ENCODE measurements around the gene CRYBB1.

The CRYBB1 gene

GRCh38 chr22:26602127-26602526 is 15.7 kb downstream of the CRYBB1 start:
- DNase-seq, result no peak

GRCh38 chr22:26601726-26602125 is 16.1 kb downstream of the CRYBB1 start:
- no peak for DNase-seq

GRCh38 chr22:26599505-26599904 is 18.3 kb downstream of the CRYBB1 start:
- DNase-seq, result no peak

- no peak for DNase-seq
These were observed 20.3 kb downstream of the CRYBB1 start for GRCh38 chr22:26597480-26597879.

- no peak for DNase-seq
These were observed 20.8 kb downstream of the CRYBB1 start for GRCh38 chr22:26597026-26597425.

- no peak for DNase-seq
These were observed 24.1 kb downstream of the CRYBB1 start for GRCh38 chr22:26593763-26594162.

GRCh38 chr22:26592421-26592891 is 25.4 kb downstream of the CRYBB1 start:
- DNase-seq, result no peak

- peak; percentile 61 to 63 for DNase-seq
These were observed 27.7 kb downstream of the CRYBB1 start, which contains the start of gene TPST2 for GRCh38 chr22:26589845-26590736. Gene TPST2, minus strand, starts transcription at chr22:26590132. Its CDS starts 48,502 bp downstream, at chr22:26541630.

GRCh38 chr22:26589367-26589844 is 28.4 kb downstream of the CRYBB1 start:
- no peak for DNase-seq

GRCh38 chr22:26588729-26589366 is 29.0 kb downstream of the CRYBB1 start:
- DNase-seq, result no peak

- no peak for DNase-seq
These were observed 29.7 kb downstream of the CRYBB1 start for GRCh38 chr22:26587991-26588613.

- no peak for DNase-seq
These were observed 31.1 kb downstream of the CRYBB1 start for GRCh38 chr22:26586556-26587325.

GRCh38 chr22:26585104-26585790 is 32.6 kb downstream of the CRYBB1 start:
- DNase-seq, result no peak

GRCh38 chr22:26584010-26584409 is 33.8 kb downstream of the CRYBB1 start:
- DNase-seq, result no peak

- no peak for DNase-seq
These were observed 36.1 kb downstream of the CRYBB1 start for GRCh38 chr22:26581633-26582168.

- DNase-seq, result no peak
These were observed 36.8 kb downstream of the CRYBB1 start for GRCh38 chr22:26581026-26581425.

GRCh38 chr22:26580240-26580962 is 37.4 kb downstream of the CRYBB1 start:
- no peak for DNase-seq

- DNase-seq, result no peak
These were observed 38.4 kb downstream of the CRYBB1 start for GRCh38 chr22:26579331-26579886.

GRCh38 chr22:26577081-26577480 is 40.7 kb downstream of the CRYBB1 start:
- no peak for DNase-seq

- no peak for DNase-seq
These were observed 41.7 kb downstream of the CRYBB1 start for GRCh38 chr22:26576026-26576680.

Data from hippocampal formation (tissue), 2 donors.